Fibroblast of mammary gland (primary cell): ENCODE data around the gene MAP3K14.

ENCODE experiments used
- DNase-seq: peaks from one replicate; pipeline ENCODE4 v3.0.0-alpha.2; 2010; ENCODE audit warnings: low read depth
- H3K4me3 ChIP-seq: 2 replicates; pipeline ENCODE4 v1.5.1; 2011; ENCODE audit warnings: low read depth, mild to moderate bottlenecking, low read length, moderate library complexity; ENCODE audit not compliant: control insufficient read depth
- CTCF ChIP-seq: conservative IDR thresholded peaks from 2 replicates; pipeline ENCODE4 v1.5.1; 2011; ENCODE audit warnings: low read depth, low read length, inconsistent platforms; ENCODE audit not compliant: control insufficient read depth, insufficient read depth

The MAP3K14 gene

GRCh38 chr17:45334701-45335677 lies 18.2 kb upstream of the MAP3K14 start:
- DNase-seq = no peak
- H3K4me3 ChIP-seq = no peak overlapping the region
- no peak for TF ChIP-seq CTCF

DNA sequence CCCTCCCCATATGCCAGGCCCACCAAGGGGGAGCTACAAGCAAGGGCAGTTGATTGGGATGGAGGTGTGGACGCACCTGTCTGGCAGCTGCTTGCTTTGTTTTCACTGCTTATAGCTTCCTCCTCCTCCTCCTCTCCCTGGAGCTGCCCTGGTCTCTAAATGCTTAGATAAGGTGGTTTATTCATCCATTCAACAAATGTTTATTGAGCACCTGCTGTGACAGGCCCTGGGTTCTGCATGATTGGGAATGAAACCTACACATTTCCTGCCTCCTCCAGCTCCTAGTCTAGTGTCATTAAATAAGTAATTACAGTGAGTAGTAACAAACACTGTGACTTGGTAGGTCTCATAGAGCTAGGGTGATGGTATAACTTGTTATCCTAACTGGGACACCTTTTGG lies 17.4 kb upstream of the MAP3K14 start:
- no peak for TF ChIP-seq CTCF
- no peak for DNase-seq
- no peak overlapping the region for H3K4me3 ChIP-seq

DNA sequence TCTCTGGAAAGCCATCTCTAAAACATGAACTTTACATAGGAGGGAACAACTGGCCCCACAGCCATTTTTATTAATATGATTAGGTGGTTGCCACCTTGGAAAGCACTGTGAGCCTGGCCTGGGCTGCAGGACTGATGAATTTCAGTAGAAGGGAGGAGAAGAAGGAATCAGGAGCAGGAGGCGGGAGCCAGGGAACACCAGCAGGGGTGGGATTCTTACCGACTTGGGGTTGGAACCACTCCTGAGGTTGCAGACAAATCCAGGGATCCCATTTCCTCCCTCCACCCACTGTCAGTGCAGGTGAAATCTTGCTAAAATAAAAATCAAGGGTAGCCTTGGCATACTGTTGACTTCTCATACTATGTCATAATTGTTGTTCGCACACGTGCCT lies 16.9 kb upstream of the MAP3K14 start:
- DNase-seq = no peak
- no peak overlapping the region for H3K4me3 ChIP-seq
- no peak for TF ChIP-seq CTCF

DNA sequence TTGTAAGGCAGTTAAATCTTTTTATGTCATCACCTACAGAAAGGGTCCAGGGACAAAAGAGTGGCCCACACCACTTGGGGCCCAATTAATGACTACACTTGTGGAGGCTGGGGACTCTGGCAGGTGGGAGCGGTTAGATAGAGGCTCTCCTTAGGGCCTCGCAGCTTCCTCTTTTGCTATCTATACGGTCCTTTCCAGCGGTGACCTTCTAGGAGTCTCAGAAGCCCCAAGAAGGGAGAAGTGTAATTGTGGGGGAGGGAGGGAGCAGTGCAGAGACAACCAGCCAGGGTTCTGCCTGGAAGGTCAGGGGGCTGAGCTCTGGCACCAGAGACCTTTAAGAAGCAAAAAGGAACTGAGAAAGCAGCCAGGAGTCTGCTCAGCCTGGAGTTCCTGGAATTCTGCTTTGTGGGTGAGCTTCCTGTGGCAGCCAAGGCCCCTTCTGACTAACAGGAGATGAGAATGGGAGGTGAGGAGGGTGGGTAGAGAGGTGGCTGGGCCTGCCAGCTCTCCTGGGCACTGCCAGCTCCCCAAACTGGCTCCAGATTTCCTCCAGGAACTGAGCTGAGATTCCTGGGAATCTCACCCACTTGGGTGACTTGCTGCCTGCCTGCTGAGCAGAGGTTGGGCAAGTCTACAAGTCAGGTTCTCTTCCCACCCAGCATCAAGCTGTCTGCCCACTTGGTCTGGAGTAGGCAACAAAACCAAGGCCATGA lies 16.3 kb upstream of the MAP3K14 start:
- no peak for DNase-seq
- H3K4me3 ChIP-seq = no peak overlapping the region
- TF ChIP-seq CTCF = no peak

GRCh38 chr17:45332505-45332904 lies 15.7 kb upstream of the MAP3K14 start:
- no peak for TF ChIP-seq CTCF
- no peak overlapping the region for H3K4me3 ChIP-seq
- DNase-seq = no peak

DNA sequence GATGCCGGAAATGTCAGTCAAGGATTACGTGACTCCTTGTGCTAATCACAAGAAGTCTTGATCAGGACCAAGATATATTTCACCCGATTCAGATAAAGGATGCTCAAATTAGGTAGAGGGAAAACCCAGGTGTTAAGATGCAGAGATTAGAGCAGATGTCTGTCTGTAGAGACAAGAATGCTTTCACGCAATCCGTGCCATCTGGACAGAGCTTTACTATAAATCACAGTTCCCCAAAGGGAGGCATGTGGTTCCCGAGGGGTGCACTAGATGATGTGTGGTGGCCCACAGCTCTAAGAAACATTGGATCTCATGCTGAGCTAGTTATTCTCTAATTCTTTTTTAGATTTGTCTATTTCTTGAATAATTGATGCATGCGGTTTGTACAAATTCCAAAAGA lies 9.8 kb upstream of the MAP3K14 start:
- no peak for DNase-seq
- no peak for TF ChIP-seq CTCF
- no peak overlapping the region for H3K4me3 ChIP-seq
